ENCODE results near the gene ZFHX3. TPM values are rescaled to one million over a fixed set of nuclear protein-coding genes. Genes with fewer than 3 reads are reported as not detected.
A peak's percentile ranks its signal among the peaks of the same experiment; 100 is the strongest.
"Not testable (repeated sequence)": the region's sequence is repeated elsewhere in the genome, so short reads cannot be mapped to it uniquely, and the experiment has no call there.

ZFHX3 gene
- total RNA-seq, 1 experiment from 2014 or later, result 5.1 TPM

GRCh38 chr16:73074382-73074781 is 26.5 kb upstream of the ZFHX3 start:
- DNase-seq, result no peak
- H3K36me3 ChIP-seq, result no peaks in the 10 kb centered on the region
- H3K4me3 ChIP-seq, result no peak overlapping the region
- H3K4me1 ChIP-seq, result peaks cover 12% of the 10 kb centered on the region; the same call in 1 of the 2 replicates
- no peaks in the 10 kb centered on the region for H3K9me3 ChIP-seq (replicated peaks)
- H3K27ac ChIP-seq, result no peak overlapping the region
- no peaks in the 10 kb centered on the region for H3K27me3 ChIP-seq

GRCh38 chr16:73072051-73072450 is 24.1 kb upstream of the ZFHX3 start:
- H3K27ac ChIP-seq; H3K27me3 ChIP-seq; DNase-seq; H3K9me3 ChIP-seq (replicated peaks); H3K36me3 ChIP-seq; H3K4me3 ChIP-seq: not testable (repeated sequence)
- H3K4me1 ChIP-seq, result peaks cover 25% of the 10 kb centered on the region

GRCh38 chr16:73071131-73071940 is 23.4 kb upstream of the ZFHX3 start:
- DNase-seq, result peak; percentile 46 to 54
- no peaks in the 10 kb centered on the region for H3K36me3 ChIP-seq
- H3K27ac ChIP-seq, result no peak overlapping the region
- no peaks in the 10 kb centered on the region for H3K9me3 ChIP-seq (replicated peaks)
- H3K4me1 ChIP-seq, result peaks cover 25% of the 10 kb centered on the region
- H3K4me3 ChIP-seq, result peak overlapping the region; percentile 50
- H3K27me3 ChIP-seq, result no peaks in the 10 kb centered on the region

GRCh38 chr16:73069581-73070262 is 21.8 kb upstream of the ZFHX3 start:
- H3K27ac ChIP-seq, result no peak overlapping the region
- no peaks in the 10 kb centered on the region for H3K36me3 ChIP-seq
- no peak overlapping the region; the same call in 1 of the 2 replicates for H3K4me3 ChIP-seq
- no peak for DNase-seq
- H3K4me1 ChIP-seq, result peaks cover 25% of the 10 kb centered on the region
- H3K27me3 ChIP-seq, result no peaks in the 10 kb centered on the region
- H3K9me3 ChIP-seq (replicated peaks), result no peaks in the 10 kb centered on the region

- DNase-seq, result peak; percentile 54 to 76
- H3K4me1 ChIP-seq, result peaks cover 25% of the 10 kb centered on the region
- H3K36me3 ChIP-seq, result no peaks in the 10 kb centered on the region
- H3K4me3 ChIP-seq, result 0 out of 2 replicates have a peak overlapping the region, but pooled peaks have one; percentile 9
- no peaks in the 10 kb centered on the region for H3K27me3 ChIP-seq
- no peaks in the 10 kb centered on the region for H3K9me3 ChIP-seq (replicated peaks)
- H3K27ac ChIP-seq, result peak overlapping the region; percentile 70
Observed at GRCh38 chr16:73068541-73069401, 20.8 kb upstream of the ZFHX3 start.

- peaks cover 25% of the 10 kb centered on the region for H3K4me1 ChIP-seq
- H3K4me3 ChIP-seq, result no peak overlapping the region
- DNase-seq, result no peak
- H3K27ac ChIP-seq, result peak overlapping the region; percentile 70
- no peaks in the 10 kb centered on the region for H3K27me3 ChIP-seq
- no peaks in the 10 kb centered on the region for H3K9me3 ChIP-seq (replicated peaks)
- H3K36me3 ChIP-seq, result no peaks in the 10 kb centered on the region
Observed at GRCh38 chr16:73067671-73068540, 20.0 kb upstream of the ZFHX3 start.

- DNase-seq, result no peak
- Histone ChIP-seq H3K4me1 (peaks cover 25% of the 10 kb centered on the region), H3K4me3 (no peak overlapping the region), H3K27me3 (no peaks in the 10 kb centered on the region), H3K9me3 (replicated peaks) (no peaks in the 10 kb centered on the region), H3K27ac (no peak overlapping the region), H3K36me3 (no peaks in the 10 kb centered on the region)
Observed at GRCh38 chr16:73066927-73067670, 19.2 kb upstream of the ZFHX3 start.

GRCh38 chr16:73066331-73066926 is 18.5 kb upstream of the ZFHX3 start:
- Histone ChIP-seq H3K4me3 (no peak overlapping the region), H3K36me3 (no peaks in the 10 kb centered on the region), H3K27me3 (no peaks in the 10 kb centered on the region), H3K9me3 (replicated peaks) (no peaks in the 10 kb centered on the region), H3K27ac (no peak overlapping the region), H3K4me1 (peaks cover 22% of the 10 kb centered on the region)
- DNase-seq, result no peak

GRCh38 chr16:73065632-73066330 is 17.9 kb upstream of the ZFHX3 start:
- H3K27ac ChIP-seq, result no peak overlapping the region
- H3K4me1 ChIP-seq, result peaks cover 20% of the 10 kb centered on the region
- no peaks in the 10 kb centered on the region for H3K36me3 ChIP-seq
- no peak overlapping the region for H3K4me3 ChIP-seq
- no peaks in the 10 kb centered on the region for H3K27me3 ChIP-seq
- no peak for DNase-seq
- no peaks in the 10 kb centered on the region for H3K9me3 ChIP-seq (replicated peaks)

GRCh38 chr16:73064994-73065545 is 17.1 kb upstream of the ZFHX3 start:
- Histone ChIP-seq H3K9me3 (replicated peaks) (no peaks in the 10 kb centered on the region), H3K27me3 (no peaks in the 10 kb centered on the region), H3K4me3 (no peak overlapping the region), H3K27ac (no peak overlapping the region), H3K4me1 (peaks cover 20% of the 10 kb centered on the region), H3K36me3 (no peaks in the 10 kb centered on the region)
- no peak for DNase-seq

- no peak overlapping the region for H3K4me3 ChIP-seq
- H3K27ac ChIP-seq, result no peak overlapping the region
- no peaks in the 10 kb centered on the region for H3K9me3 ChIP-seq (replicated peaks)
- DNase-seq, result peak in 1 of 2 experiments; percentile 12
- no peaks in the 10 kb centered on the region for H3K36me3 ChIP-seq
- peaks cover 13% of the 10 kb centered on the region for H3K4me1 ChIP-seq
- no peaks in the 10 kb centered on the region for H3K27me3 ChIP-seq
Observed at GRCh38 chr16:73064212-73064993, 16.5 kb upstream of the ZFHX3 start.

- no peaks in the 10 kb centered on the region for H3K9me3 ChIP-seq (replicated peaks)
- H3K27me3 ChIP-seq, result no peaks in the 10 kb centered on the region
- no peak overlapping the region for H3K27ac ChIP-seq
- H3K4me1 ChIP-seq, result peaks cover 7% of the 10 kb centered on the region
- no peaks in the 10 kb centered on the region for H3K36me3 ChIP-seq
- no peak for DNase-seq
- H3K4me3 ChIP-seq, result no peak overlapping the region
Observed at GRCh38 chr16:73063854-73064211, 15.9 kb upstream of the ZFHX3 start.

Data from SJCRH30 (cell line).